ENCODE measurements around the gene GALC. TPM values are rescaled to one million over a fixed set of nuclear protein-coding genes. Genes with fewer than 3 reads are reported as not detected.

Gene GALC
- total and polyA plus RNA-seq, 7 experiments from 2014 or later: 7.1 to 26.1 (median 18.8) TPM

DNA sequence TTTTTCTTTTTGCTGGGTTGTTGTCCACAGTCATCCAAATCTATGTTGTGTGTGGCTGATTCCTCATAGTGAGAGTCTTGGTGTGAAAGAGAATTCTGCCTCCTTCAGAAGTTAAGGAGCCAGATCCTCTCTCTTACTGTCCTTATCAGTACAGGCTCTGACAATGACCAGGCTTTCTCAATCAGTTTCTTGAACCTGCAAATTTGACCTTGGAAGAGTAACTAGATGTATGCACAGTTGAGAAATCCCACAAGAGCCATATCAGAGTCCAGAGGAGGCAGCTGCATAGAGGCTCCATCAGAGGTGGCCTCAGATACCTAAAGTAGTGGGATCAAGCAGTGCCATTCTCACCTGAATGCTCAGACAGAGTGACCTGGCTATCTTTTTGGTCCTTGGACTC is 5.5 kb upstream of the GALC start:
- no peak overlapping the region for H3K4me3 ChIP-seq (ENCODE audit: low read length)

GRCh38 chr14:87996291-87996592 is 3.3 kb upstream of the GALC start:
- Histone ChIP-seq H3K4me1 (ENCODE audit: control insufficient read depth in 2 of 2, insufficient read depth in 2 of 2, low read length in 2 of 2) (peaks cover 16 to 39% of the 10 kb centered on the region in 2 donors), H3K27ac (ENCODE audit: low read depth, low read length) (no peak overlapping the region), H3K4me3 (ENCODE audit: low read length) (no peak overlapping the region), H3K36me3 (ENCODE audit: control insufficient read depth in 2 of 3, insufficient read depth in 3 of 3, low read length in 3 of 3) (no peaks in the 10 kb centered on the region), H3K9me3 (ENCODE audit: control insufficient read depth in 2 of 3, low read length in 3 of 3) (no peaks in the 10 kb centered on the region), H3K27me3 (ENCODE audit: control insufficient read depth in 2 of 2, insufficient read depth in 2 of 2, low read length in 2 of 2) (no peaks in the 10 kb centered on the region)
- no peak for DNase-seq
- Mint-ChIP-seq H3K27ac (peak overlapping the region in 6 of 9 donors; percentile 62 to 100 (median 86)), H3K27me3 (peaks cover 0 to 2% (median 0%) of the 10 kb centered on the region in 5 donors), H3K4me1 (peaks cover 23 to 59% (median 46%) of the 10 kb centered on the region in 7 donors), H3K9me3 (peaks cover 0 to 2% (median 0%) of the 10 kb centered on the region in 11 donors), H3K4me3 (peak overlapping the region in 2 of 10 donors; percentile 21 to 98), H3K36me3 (peaks cover 0 to 5% (median 0%) of the 10 kb centered on the region in 5 donors)
- ATAC-seq: no peak
- ChIA-PET POLR2A (interaction anchor here (4.3 kb wide), 1 partner anchor 8 kb away, joined by 122 read pairs; the partner anchor contains the start of gene GPR65), CTCF (interaction anchor here (3.5 kb wide), 1 partner anchor 10 kb away, joined by 19 read pairs; the partner anchor contains the start of gene GPR65)
- intact Hi-C loops (cut with micrococcal nuclease): loop anchor here in 1 of 2 donors (10.0 kb wide), 2 partner anchors 829 to 1959 kb away; partner anchors contain the start of genes EFCAB11, TDP1 and TTC8

More for the DNA sequence above, 5.5 kb upstream of the GALC start:
- H3K27me3 ChIP-seq (ENCODE audit: control insufficient read depth in 2 of 2, insufficient read depth in 2 of 2, low read length in 2 of 2): no peaks in the 10 kb centered on the region
- peaks cover 33 to 59% (median 42%) of the 10 kb centered on the region in 7 donors for H3K4me1 Mint-ChIP-seq
- no peak overlapping the region for H3K27ac ChIP-seq (ENCODE audit: low read depth, low read length)
- POLR2A ChIA-PET: no interaction called here
- peaks cover 0 to 2% (median 0%) of the 10 kb centered on the region in 5 donors for H3K27me3 Mint-ChIP-seq
- no peak for DNase-seq
- H3K27ac Mint-ChIP-seq: peak overlapping the region in 1 of 9 donors; percentile 37
- no peak overlapping the region for H3K4me3 Mint-ChIP-seq
- peaks cover 0 to 11% (median 0%) of the 10 kb centered on the region in 5 donors for H3K36me3 Mint-ChIP-seq
- H3K9me3 Mint-ChIP-seq: peaks cover 0 to 4% (median 0%) of the 10 kb centered on the region in 11 donors
- peaks cover 15 to 24% of the 10 kb centered on the region in 2 donors for H3K4me1 ChIP-seq (ENCODE audit: control insufficient read depth in 2 of 2, insufficient read depth in 2 of 2, low read length in 2 of 2)
- H3K36me3 ChIP-seq (ENCODE audit: control insufficient read depth in 2 of 3, insufficient read depth in 3 of 3, low read length in 3 of 3): no peaks in the 10 kb centered on the region
- intact Hi-C loops (cut with micrococcal nuclease): loop anchor here in 1 of 2 donors (10.0 kb wide), 2 partner anchors 826 to 1956 kb away; partner anchors contain the start of genes EFCAB11, TDP1 and TTC8
- CTCF ChIA-PET: no interaction called here
- no peak for ATAC-seq
- H3K9me3 ChIP-seq (ENCODE audit: control insufficient read depth in 2 of 3, low read length in 3 of 3): no peaks in the 10 kb centered on the region

DNA sequence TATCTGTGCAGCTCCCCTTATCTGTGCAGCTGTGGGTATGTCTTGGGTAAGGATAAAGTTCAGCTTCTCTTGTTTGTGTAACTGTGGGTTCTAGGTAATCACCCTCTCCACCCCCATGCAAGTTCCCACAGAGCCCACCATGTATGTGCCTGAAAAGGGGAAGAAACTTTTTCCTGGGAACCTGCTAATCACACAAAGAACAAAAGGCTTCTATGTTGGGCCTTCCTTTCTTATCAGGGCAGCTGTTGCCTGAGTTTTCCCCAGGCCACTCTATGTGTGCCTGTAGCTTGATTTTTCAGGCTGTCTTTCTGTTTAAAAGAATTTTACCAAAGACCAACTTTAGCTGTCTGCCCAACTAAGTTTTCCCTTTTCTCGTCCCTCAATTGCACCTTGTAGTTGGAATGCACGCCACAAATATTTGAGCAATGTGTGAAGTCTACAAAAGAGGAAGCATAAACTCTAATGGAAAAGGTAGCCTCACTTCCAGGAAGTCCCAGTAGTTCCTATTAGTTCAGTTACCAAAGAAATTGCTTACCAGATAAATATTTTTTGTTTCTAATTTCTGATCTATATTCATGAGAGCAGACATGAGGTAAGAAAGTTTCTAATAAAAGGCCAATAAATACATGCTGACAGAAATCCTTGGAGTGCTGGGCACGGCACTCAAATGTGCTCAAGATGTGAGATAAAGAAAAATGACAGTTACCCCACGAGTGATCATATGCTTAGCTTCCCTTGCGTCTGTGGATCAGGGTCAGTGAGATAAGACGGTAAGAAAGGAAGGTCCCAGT is 2.7 kb upstream of the GALC start:
- Mint-ChIP-seq H3K27ac (peak overlapping the region; percentile 68 to 100 (median 99)), H3K27me3 (peaks cover 0 to 2% (median 0%) of the 10 kb centered on the region in 5 donors), H3K9me3 (peaks cover 0 to 2% (median 0%) of the 10 kb centered on the region in 11 donors), H3K36me3 (peaks cover 0 to 5% (median 0%) of the 10 kb centered on the region in 5 donors), H3K4me1 (peaks cover 26 to 59% (median 51%) of the 10 kb centered on the region in 7 donors), H3K4me3 (peak overlapping the region in 6 of 10 donors; percentile 31 to 98 (median 72))
- Histone ChIP-seq H3K27ac (ENCODE audit: low read depth, low read length) (peak overlapping the region; percentile 94), H3K27me3 (ENCODE audit: control insufficient read depth in 2 of 2, insufficient read depth in 2 of 2, low read length in 2 of 2) (no peaks in the 10 kb centered on the region), H3K9me3 (ENCODE audit: control insufficient read depth in 2 of 3, low read length in 3 of 3) (no peaks in the 10 kb centered on the region), H3K4me1 (ENCODE audit: control insufficient read depth in 2 of 2, insufficient read depth in 2 of 2, low read length in 2 of 2) (peaks cover 16 to 39% of the 10 kb centered on the region in 2 donors), H3K36me3 (ENCODE audit: control insufficient read depth in 2 of 3, insufficient read depth in 3 of 3, low read length in 3 of 3) (no peaks in the 10 kb centered on the region), H3K4me3 (ENCODE audit: low read length) (no peak overlapping the region)
- ChIA-PET CTCF (interaction anchor here (0.9 to 3.5 kb wide), 3 partner anchors 10 to 797 kb away, joined by 3 to 19 read pairs (median 4); partner anchors contain the start of genes EML5 and GPR65), POLR2A (interaction anchor here (0.5 to 4.3 kb wide), 6 partner anchors 9 to 68 kb away, joined by 3 to 122 read pairs (median 5); partner anchors contain the start of gene GPR65)
- DNase-seq (no peak), ATAC-seq (no peak)
- intact Hi-C loops (cut with micrococcal nuclease): loop anchor here in 1 of 2 donors (10.0 kb wide), 2 partner anchors 829 to 1959 kb away; partner anchors contain the start of genes EFCAB11, TDP1 and TTC8

- peaks cover 0 to 2% (median 0%) of the 10 kb centered on the region in 5 donors for H3K27me3 Mint-ChIP-seq
- ATAC-seq (peak; percentile 40), DNase-seq (no peak)
- H3K27ac Mint-ChIP-seq: peak overlapping the region in 8 of 9 donors; percentile 84 to 100 (median 99)
- peaks cover 0 to 5% (median 0%) of the 10 kb centered on the region in 5 donors for H3K36me3 Mint-ChIP-seq
- ChIA-PET POLR2A (interaction anchor here (0.5 to 4.3 kb wide), 7 partner anchors 10 to 69 kb away, joined by 3 to 122 read pairs (median 5); partner anchors contain the start of gene GPR65), CTCF (interaction anchor here (0.9 to 3.5 kb wide), 3 partner anchors 11 to 798 kb away, joined by 3 to 19 read pairs (median 4); partner anchors contain the start of genes EML5 and GPR65)
- intact Hi-C loops (cut with micrococcal nuclease): loop anchor here (5.0 to 10.0 kb wide), 4 partner anchors 43 to 1960 kb away; partner anchors contain the start of genes EFCAB11 (in 1 of the 2), TDP1 (in 1 of the 2), TTC8 (in 1 of the 2) and ZC3H14 (in 1 of the 2)
- peaks cover 30 to 62% (median 58%) of the 10 kb centered on the region in 7 donors for H3K4me1 Mint-ChIP-seq
- Histone ChIP-seq H3K27ac (ENCODE audit: low read depth, low read length) (peak overlapping the region; percentile 94), H3K9me3 (ENCODE audit: control insufficient read depth in 2 of 3, low read length in 3 of 3) (no peaks in the 10 kb centered on the region), H3K4me3 (ENCODE audit: low read length) (no peak overlapping the region), H3K27me3 (ENCODE audit: control insufficient read depth in 2 of 2, insufficient read depth in 2 of 2, low read length in 2 of 2) (no peaks in the 10 kb centered on the region), H3K4me1 (ENCODE audit: control insufficient read depth in 2 of 2, insufficient read depth in 2 of 2, low read length in 2 of 2) (peaks cover 16 to 39% of the 10 kb centered on the region in 2 donors), H3K36me3 (ENCODE audit: control insufficient read depth in 2 of 3, insufficient read depth in 3 of 3, low read length in 3 of 3) (no peaks in the 10 kb centered on the region)
- peaks cover 0 to 2% (median 0%) of the 10 kb centered on the region in 11 donors for H3K9me3 Mint-ChIP-seq
- H3K4me3 Mint-ChIP-seq: peak overlapping the region in 9 of 10 donors; percentile 26 to 98 (median 90)
Observed at GRCh38 chr14:87994974-87995373, 2.0 kb upstream of the GALC start.

DNA sequence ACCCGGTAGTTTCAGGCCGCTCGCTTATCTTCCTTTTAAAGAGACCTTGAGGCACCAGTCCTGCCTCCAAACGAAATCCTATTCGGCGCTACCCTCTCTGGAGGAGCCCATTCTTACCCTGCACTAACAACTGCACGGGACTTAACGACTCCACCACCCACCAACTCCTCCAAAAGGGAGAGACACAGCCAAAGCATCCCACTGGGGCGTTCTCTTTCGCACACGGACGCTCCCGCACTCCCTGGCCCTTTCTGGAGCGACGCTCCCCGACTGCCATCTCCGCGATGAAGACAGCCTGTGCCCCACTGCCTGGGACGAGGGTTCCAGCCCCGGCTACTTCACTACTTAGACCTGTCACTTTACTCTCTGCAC is 650 bp downstream of the GALC start:
- peak overlapping the region; percentile 94 for H3K27ac ChIP-seq (ENCODE audit: low read depth, low read length)
- H3K36me3 Mint-ChIP-seq: peaks cover 0 to 3% (median 0%) of the 10 kb centered on the region in 5 donors
- ChIA-PET CTCF (interaction anchor here (1.1 kb wide), 1 partner anchor 10 kb away, joined by 3 read pairs; no protein-coding TSS in a partner anchor), POLR2A (interaction anchor here (0.9 to 4.3 kb wide), 13 partner anchors 9 to 176 kb away, joined by 3 to 122 read pairs (median 6); partner anchors contain the start of gene GPR65)
- no peaks in the 10 kb centered on the region for H3K27me3 Mint-ChIP-seq
- peaks cover 0 to 2% (median 0%) of the 10 kb centered on the region in 11 donors for H3K9me3 Mint-ChIP-seq
- intact Hi-C loops (cut with micrococcal nuclease): loop anchor here (1.0 to 10.0 kb wide), 8 partner anchors 32 to 1962 kb away; partner anchors contain the start of genes EFCAB11 (in 2 of the 2), TDP1 (in 2 of the 2), TTC8 (in 1 of the 2) and ZC3H14 (in 1 of the 2)
- peak overlapping the region; percentile 88 to 98 (median 94) for H3K4me3 Mint-ChIP-seq
- H3K4me1 ChIP-seq (ENCODE audit: control insufficient read depth in 2 of 2, insufficient read depth in 2 of 2, low read length in 2 of 2): peaks cover 16 to 39% of the 10 kb centered on the region in 2 donors
- no peaks in the 10 kb centered on the region for H3K27me3 ChIP-seq (ENCODE audit: control insufficient read depth in 2 of 2, insufficient read depth in 2 of 2, low read length in 2 of 2)
- H3K9me3 ChIP-seq (ENCODE audit: control insufficient read depth in 2 of 3, low read length in 3 of 3): no peaks in the 10 kb centered on the region
- ATAC-seq: no peak
- peak in 2 of 9 donors; percentile 11 to 23 for DNase-seq
- H3K36me3 ChIP-seq (ENCODE audit: control insufficient read depth in 2 of 3, insufficient read depth in 3 of 3, low read length in 3 of 3): no peaks in the 10 kb centered on the region
- peak overlapping the region; percentile 62 for H3K4me3 ChIP-seq (ENCODE audit: low read length)
- H3K4me1 Mint-ChIP-seq: peaks cover 40 to 74% (median 70%) of the 10 kb centered on the region in 7 donors
- H3K27ac Mint-ChIP-seq: peak overlapping the region; percentile 89 to 99 (median 99)

GRCh38 chr14:87990682-87991081 is 2.3 kb downstream of the GALC start:
- peak overlapping the region in 5 of 9 donors; percentile 10 to 99 (median 66) for H3K27ac Mint-ChIP-seq
- H3K9me3 ChIP-seq (ENCODE audit: control insufficient read depth in 2 of 3, low read length in 3 of 3): no peaks in the 10 kb centered on the region
- POLR2A ChIA-PET: no interaction called here
- peaks cover 39 to 75% (median 61%) of the 10 kb centered on the region in 7 donors for H3K4me1 Mint-ChIP-seq
- H3K4me3 Mint-ChIP-seq: no peak overlapping the region
- no peak overlapping the region for H3K4me3 ChIP-seq (ENCODE audit: low read length)
- peaks cover 0 to 9% (median 0%) of the 10 kb centered on the region in 5 donors for H3K36me3 Mint-ChIP-seq
- no peak for DNase-seq
- intact Hi-C loops (cut with micrococcal nuclease): loop anchor here (5.0 to 10.0 kb wide), 4 partner anchors 38 to 1964 kb away; partner anchors contain the start of genes EFCAB11 (in 1 of the 2), TDP1 (in 1 of the 2), TTC8 (in 1 of the 2) and ZC3H14 (in 1 of the 2)
- no peaks in the 10 kb centered on the region for H3K9me3 Mint-ChIP-seq
- CTCF ChIA-PET: no interaction called here
- no peaks in the 10 kb centered on the region for H3K27me3 ChIP-seq (ENCODE audit: control insufficient read depth in 2 of 2, insufficient read depth in 2 of 2, low read length in 2 of 2)
- ATAC-seq: no peak
- peaks cover 0 to 8% (median 0%) of the 10 kb centered on the region in 3 experiments for H3K36me3 ChIP-seq (ENCODE audit: control insufficient read depth in 2 of 3, insufficient read depth in 3 of 3, low read length in 3 of 3)
- H3K27me3 Mint-ChIP-seq: no peaks in the 10 kb centered on the region
- no peak overlapping the region for H3K27ac ChIP-seq (ENCODE audit: low read depth, low read length)
- H3K4me1 ChIP-seq (ENCODE audit: control insufficient read depth in 2 of 2, insufficient read depth in 2 of 2, low read length in 2 of 2): peaks cover 16 to 33% of the 10 kb centered on the region in 2 donors

Data from naive thymus-derived CD4-positive, alpha-beta T cell (primary cell).